HepG2 (cell line): ENCODE measurements around the gene VEZT. TPM values are rescaled to one million over a fixed set of nuclear protein-coding genes. Genes with fewer than 3 reads are reported as not detected.
A peak's percentile ranks its signal among the peaks of the same experiment; 100 is the strongest.

Experiments used
- GATAD1 ChIP-seq: IDR thresholded peaks from 2 replicates; pipeline ENCODE4 v1.6.1; 2016; ENCODE audit warnings: missing genetic modification reagents, missing compliant biosample characterization
- GPBP1L1 ChIP-seq: sonication (generic); formaldehyde crosslinking; IDR thresholded peaks from 2 replicates; pipeline ENCODE4 v1.5.0; 2020; ENCODE audit warnings: mild to moderate bottlenecking, missing genetic modification reagents
- HDAC6 ChIP-seq: fragments of 200-600 bp; sonication (generic); IDR thresholded peaks from 2 replicates; pipeline ENCODE4 v1.7.0; 2017; ENCODE audit warnings: mild to moderate bottlenecking, antibody characterized with exemption, low read length, low read depth
- HES4 ChIP-seq: sonication (generic); formaldehyde crosslinking; IDR thresholded peaks from 2 replicates; pipeline ENCODE4 v1.9.0; 2021; ENCODE audit warnings: mild to moderate bottlenecking, missing genetic modification reagents, borderline replicate concordance
- HNRNPK ChIP-seq: fragments of 200-400 bp; formaldehyde crosslinking; IDR thresholded peaks from 2 replicates; pipeline ENCODE4 v1.6.1; 2018; ENCODE audit warnings: low read length, low read depth, moderate library complexity, mild to moderate bottlenecking; ENCODE audit not compliant: poor library complexity, severe bottlenecking
- KDM5A ChIP-seq: fragments of 200-600 bp; sonication (generic); IDR thresholded peaks from 2 replicates; pipeline ENCODE4 v1.7.0; 2018; ENCODE audit warnings: antibody characterized with exemption, mild to moderate bottlenecking, low read length, borderline replicate concordance
- KMT2A ChIP-seq: sonication (generic); formaldehyde crosslinking; IDR thresholded peaks from 2 replicates; pipeline ENCODE4 v1.4.0; 2020; ENCODE audit warnings: missing genetic modification reagents
- MAX ChIP-seq: IDR thresholded peaks from 2 replicates; pipeline ENCODE4 v1.6.1; 2012; ENCODE audit warnings: inconsistent platforms
- MED8 ChIP-seq: sonication (generic); formaldehyde crosslinking; IDR thresholded peaks from 2 replicates; pipeline ENCODE4 v1.8.1; 2023; ENCODE audit warnings: mild to moderate bottlenecking, missing genetic modification reagents; ENCODE audit not compliant: insufficient replicate concordance
- PBX2 ChIP-seq: IDR thresholded peaks from 2 replicates; pipeline ENCODE4 v1.6.1; 2016; ENCODE audit warnings: control low read depth
- PREB ChIP-seq: sonication (generic); formaldehyde crosslinking; IDR thresholded peaks from 2 replicates; pipeline ENCODE4 v1.4.0; 2020; ENCODE audit warnings: missing genetic modification reagents
- RCOR2 ChIP-seq: IDR thresholded peaks from 2 replicates; pipeline ENCODE4 v1.6.1; 2016; ENCODE audit warnings: missing biosample characterization, missing genetic modification reagents
- RFX3 ChIP-seq: IDR thresholded peaks from 2 replicates; pipeline ENCODE4 v1.6.1; 2016; ENCODE audit warnings: missing biosample characterization, missing genetic modification reagents
- SP4 ChIP-seq: sonication (generic); formaldehyde crosslinking; IDR thresholded peaks from 2 replicates; pipeline ENCODE4 v1.8.1; 2023; ENCODE audit warnings: mild to moderate bottlenecking, missing genetic modification reagents
- TEAD2 ChIP-seq: sonication (generic); formaldehyde crosslinking; IDR thresholded peaks from 2 replicates; pipeline ENCODE4 v1.9.0; 2021; ENCODE audit warnings: missing genetic modification reagents
- ZBED4 ChIP-seq: sonication (generic); formaldehyde crosslinking; IDR thresholded peaks from 2 replicates; pipeline ENCODE4 v1.4.0; 2020; ENCODE audit warnings: missing genetic modification reagents, borderline replicate concordance
- ZFP1 ChIP-seq: IDR thresholded peaks from 2 replicates; pipeline ENCODE4 v1.6.1; 2016
- ZFX ChIP-seq: sonication (generic); formaldehyde crosslinking; IDR thresholded peaks from 2 replicates; pipeline ENCODE4 v1.4.0; 2020; ENCODE audit warnings: mild to moderate bottlenecking, low read depth, missing genetic modification reagents, moderate library complexity
- ZNF136 ChIP-seq: sonication (generic); formaldehyde crosslinking; IDR thresholded peaks from 2 replicates; pipeline ENCODE4 v1.8.1; 2022; ENCODE audit warnings: low read depth, mild to moderate bottlenecking, moderate library complexity, missing genetic modification reagents
- ZNF24 ChIP-seq: fragments of 450-650 bp; IDR thresholded peaks from 2 replicates; pipeline ENCODE4 v1.6.1; 2017; ENCODE audit warnings: antibody characterized with exemption, mild to moderate bottlenecking
- ZNF253 ChIP-seq: sonication (generic); formaldehyde crosslinking; IDR thresholded peaks from 2 replicates; pipeline ENCODE4 v1.8.0; 2022; ENCODE audit warnings: mild to moderate bottlenecking, missing genetic modification reagents, borderline replicate concordance
- ZNF496 ChIP-seq: sonication (generic); formaldehyde crosslinking; IDR thresholded peaks from 2 replicates; pipeline ENCODE4 v1.8.1; 2023; ENCODE audit warnings: mild to moderate bottlenecking, moderate library complexity, missing genetic modification reagents; ENCODE audit not compliant: insufficient replicate concordance
- polyA plus RNA-seq, 8 experiments: library from polyadenylated mRNA; depleted of rRNA in 3 of 8; stranded (reverse) in 7 of 8; unstranded in 1 of 8; fragments of >200 nt; fragmentation: Illumina TruSeq in 4 of 8; extraction: Trizol in 4 of 8; gene quantifications; 2 replicates each; pipeline versions ENCODE4 v1.2.1 to v1.2.3, GENCODE V29; 2011 to 2016; ENCODE audit warnings: low read depth in 4 of 8, missing spikeins in 1 of 8, mixed read lengths in 1 of 8; ENCODE audit not compliant: insufficient read depth in 1 of 8
- total RNA-seq, 5 experiments: library from RNA; depleted of rRNA; stranded (reverse); fragments of >200 nt; fragmentation: Illumina TruSeq; extraction: Trizol; gene quantifications; 2 replicates each; pipeline ENCODE4 v1.2.3, GENCODE V29; 2016; ENCODE audit warnings: low read depth in 1 of 5

Gene VEZT
- total and polyA plus RNA-seq, 2 of the 13 experiments (the other 11 are each of a cell fraction or from before 2014, with no cell fraction given): 35.5 to 51.6 TPM

GRCh38 chr12:95217377-95218149, at the start of gene VEZT, which contains the start of gene FGD6 (continued):
- TF ChIP-seq ZNF496 (no peak), ZFX (CRISPR knock-in tag) (peak; percentile 96), KDM5A (peak; percentile 50), HNRNPK (peak; percentile 42), RCOR2 (no peak), PBX2 (CRISPR knock-in tag) (peak; percentile 67), GPBP1L1 (CRISPR knock-in tag) (no peak), ZNF24 (no peak), ZFP1 (CRISPR knock-in tag) (peak; percentile 75; the same call in 1 of the 2 replicates), MAX (peak; percentile 96), MED8 (no peak), RFX3 (CRISPR knock-in tag) (no peak), ZNF253 (CRISPR knock-in tag) (no peak; the same call in 1 of the 2 replicates), ZBED4 (CRISPR knock-in tag) (0 out of 2 replicates have a peak, but pooled peaks have one; percentile 39), HDAC6 (no peak), ZNF136 (CRISPR knock-in tag) (0 out of 2 replicates have a peak, but pooled peaks have one; percentile 79), PREB (CRISPR knock-in tag) (no peak), TEAD2 (CRISPR knock-in tag) (no peak), HES4 (CRISPR knock-in tag) (peak; percentile 89), KMT2A (CRISPR knock-in tag) (peak; percentile 70; the same call in 1 of the 2 replicates), GATAD1 (CRISPR knock-in tag) (peak; percentile 75; the same call in 1 of the 2 replicates), SP4 (peak; percentile 81)
